HG03066 (cell line): ENCODE data around the gene GRIA4.
"Not testable (repeated sequence)": the region's sequence is repeated elsewhere in the genome, so short reads cannot be mapped to it uniquely, and the experiment has no call there.

Source experiments
- ATAC-seq: cut with Tn5 transposase; IDR thresholded peaks from one replicate; pipeline ENCODE4 v1.9.1; 2021; ENCODE audit warnings: low read depth; ENCODE audit not compliant: unreplicated experiment

Gene GRIA4

GRCh38 chr11:105852403-105852802, 242.5 kb downstream of the GRIA4 start:
- no peak for ATAC-seq

- no peak for ATAC-seq
Observed at GRCh38 chr11:105854269-105854668, 244.4 kb downstream of the GRIA4 start.

DNA sequence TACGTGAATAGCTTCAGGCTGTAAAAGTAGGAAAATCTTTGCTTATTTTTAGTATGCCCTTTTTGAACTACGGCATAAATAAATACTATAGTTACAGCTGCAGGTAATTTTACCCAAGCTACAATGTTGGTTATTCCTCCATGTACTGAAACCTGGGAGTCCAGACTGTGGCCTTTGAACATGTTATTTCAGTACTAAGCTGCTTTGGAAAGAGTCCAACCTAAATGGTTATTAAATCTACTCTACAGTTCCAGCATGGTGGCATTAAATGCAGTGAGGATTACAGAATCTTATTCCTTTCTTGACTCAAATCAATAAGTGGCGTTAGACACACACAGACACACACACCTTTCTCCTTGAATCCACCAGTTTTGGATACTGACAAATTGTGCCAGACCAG, 247.1 kb downstream of the GRIA4 start:
- ATAC-seq: no peak

DNA sequence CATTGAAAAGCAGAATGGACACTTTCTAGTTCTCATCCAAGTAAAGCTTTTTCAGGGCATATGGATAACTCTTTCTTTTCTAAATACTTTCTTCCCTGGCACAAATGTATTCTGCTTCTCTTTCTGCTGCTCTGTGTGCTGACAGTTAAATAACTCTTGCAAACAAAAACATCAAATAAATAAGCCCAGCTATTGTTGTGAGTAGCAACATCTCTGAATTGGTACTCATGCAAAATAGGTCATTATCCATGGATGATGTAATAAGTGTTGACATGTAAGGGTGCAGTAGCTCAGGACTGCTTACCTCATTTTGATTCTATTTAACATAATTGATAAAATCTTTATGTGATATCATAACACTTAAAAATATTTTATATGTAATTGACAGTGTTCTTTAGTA, 247.9 kb downstream of the GRIA4 start:
- no peak for ATAC-seq

- ATAC-seq: no peak
Observed at GRCh38 chr11:105858841-105859240, 249.0 kb downstream of the GRIA4 start.

- ATAC-seq: no peak
Observed at GRCh38 chr11:105860105-105860504, 250.2 kb downstream of the GRIA4 start.

DNA sequence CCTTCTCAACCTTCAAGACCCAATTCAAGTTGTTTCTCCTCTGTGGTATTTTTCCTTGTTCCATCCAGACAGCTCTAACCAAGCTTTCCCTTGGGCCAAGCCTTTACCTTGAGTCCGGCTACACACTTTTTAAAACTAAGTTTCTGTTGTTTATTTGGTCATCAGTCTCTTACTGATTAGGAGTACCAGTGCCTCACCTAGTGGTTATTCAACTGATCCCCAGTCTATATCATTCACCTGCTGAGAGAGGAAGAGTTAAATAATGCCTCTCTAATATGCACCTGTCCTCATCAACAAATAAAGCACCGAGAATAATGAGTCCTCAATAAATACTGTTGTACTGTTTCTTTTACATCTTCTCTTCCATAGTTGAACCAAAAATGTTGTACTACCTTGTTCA, 251.4 kb downstream of the GRIA4 start:
- ATAC-seq: no peak

DNA sequence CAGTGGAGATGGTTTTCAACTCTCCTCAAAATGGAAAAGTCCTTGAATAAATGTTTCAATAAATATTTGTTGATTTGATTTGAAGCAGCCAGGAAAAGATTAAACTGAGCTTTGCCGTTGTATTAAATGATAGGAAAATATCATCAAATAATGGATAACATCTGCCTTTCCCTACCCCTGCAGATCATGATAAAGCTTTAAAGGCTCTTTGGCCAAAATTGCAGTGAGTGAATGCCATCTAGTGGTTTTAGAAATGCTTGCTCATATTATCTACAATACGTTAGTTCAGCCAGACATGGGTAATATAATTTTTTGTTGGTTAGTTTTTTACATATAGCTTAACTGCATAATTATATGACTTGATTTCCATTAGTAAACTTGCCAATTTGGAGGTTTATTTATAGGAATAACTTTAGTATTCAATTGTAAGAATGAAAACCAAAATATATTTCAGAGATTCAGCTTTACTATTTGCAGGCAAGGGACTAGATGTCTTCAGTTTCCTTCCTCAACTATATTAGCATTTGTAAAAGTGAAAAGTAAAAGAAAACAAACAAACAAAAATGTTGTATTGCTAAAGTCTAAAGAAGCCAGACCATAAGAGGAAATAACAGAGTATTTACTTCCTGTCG, 253.0 kb downstream of the GRIA4 start:
- ATAC-seq: no peak

DNA sequence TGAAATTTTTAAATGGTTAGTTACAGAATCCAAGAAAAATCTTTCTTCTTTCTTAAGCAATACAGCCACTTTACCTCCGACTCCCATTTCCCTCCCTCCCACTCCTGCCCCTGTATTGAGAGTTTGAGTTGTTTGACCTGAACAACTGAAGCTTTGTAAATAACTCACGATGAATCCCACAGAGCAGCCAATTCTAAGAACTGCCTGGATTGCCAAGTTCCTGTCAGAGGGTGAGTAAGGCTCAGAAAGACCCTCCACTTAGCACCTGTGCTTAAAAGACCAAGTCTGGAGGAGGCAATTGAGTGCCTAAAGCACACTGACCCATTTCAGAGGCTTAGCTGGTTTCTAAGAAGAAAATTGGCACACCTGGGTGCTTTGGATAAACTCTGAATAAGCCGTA, 253.7 kb downstream of the GRIA4 start:
- no peak for ATAC-seq

DNA sequence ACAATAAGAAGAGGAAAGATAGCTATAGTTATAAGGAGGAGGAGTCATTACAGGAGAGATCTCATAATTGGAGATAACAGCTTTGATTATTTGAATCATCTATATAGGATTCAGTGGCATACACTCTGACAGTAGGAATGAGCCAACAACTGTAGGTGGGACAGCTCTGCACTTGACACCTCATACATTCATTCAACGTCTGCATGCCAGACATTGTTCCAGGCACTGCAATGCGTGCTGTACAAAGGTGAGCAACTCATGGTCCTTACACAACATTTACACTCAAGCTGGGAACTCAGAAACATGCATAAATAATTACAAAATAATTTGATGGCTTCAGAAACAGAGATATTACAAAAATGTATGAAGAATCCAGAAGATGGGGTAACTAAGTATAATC, 257.9 kb downstream of the GRIA4 start:
- ATAC-seq: no peak

DNA sequence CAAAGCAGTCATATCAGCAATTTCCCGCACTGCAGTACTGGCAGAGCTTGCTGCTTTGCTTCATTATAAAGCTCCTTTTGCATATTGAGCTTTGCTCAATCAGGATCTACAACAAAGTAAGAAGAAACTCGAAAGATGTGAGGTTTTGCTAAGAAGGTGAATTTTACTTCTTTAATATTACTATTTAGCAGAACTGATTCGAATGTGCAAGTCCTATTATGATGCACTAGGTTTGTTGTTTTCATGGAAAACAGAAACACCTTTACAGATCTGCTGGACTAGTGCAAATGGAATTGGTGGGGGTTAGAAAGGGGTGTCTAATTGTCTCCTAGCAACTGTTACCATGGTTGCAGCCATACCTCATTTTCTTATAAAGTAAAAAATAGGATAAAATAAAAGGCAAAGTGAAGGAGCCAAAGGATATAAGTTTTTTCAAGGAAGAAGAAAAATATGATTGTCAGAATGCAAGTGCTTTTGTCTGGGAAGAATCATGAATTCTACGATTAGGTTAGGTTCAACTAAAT, 259.0 kb downstream of the GRIA4 start:
- no peak for ATAC-seq

- ATAC-seq: no peak
Observed at GRCh38 chr11:105870516-105871113, 260.7 kb downstream of the GRIA4 start.

- ATAC-seq: no peak
Observed at GRCh38 chr11:105878510-105878909, 268.6 kb downstream of the GRIA4 start.

GRCh38 chr11:105878927-105879326, 269.1 kb downstream of the GRIA4 start:
- not testable (repeated sequence) for ATAC-seq

DNA sequence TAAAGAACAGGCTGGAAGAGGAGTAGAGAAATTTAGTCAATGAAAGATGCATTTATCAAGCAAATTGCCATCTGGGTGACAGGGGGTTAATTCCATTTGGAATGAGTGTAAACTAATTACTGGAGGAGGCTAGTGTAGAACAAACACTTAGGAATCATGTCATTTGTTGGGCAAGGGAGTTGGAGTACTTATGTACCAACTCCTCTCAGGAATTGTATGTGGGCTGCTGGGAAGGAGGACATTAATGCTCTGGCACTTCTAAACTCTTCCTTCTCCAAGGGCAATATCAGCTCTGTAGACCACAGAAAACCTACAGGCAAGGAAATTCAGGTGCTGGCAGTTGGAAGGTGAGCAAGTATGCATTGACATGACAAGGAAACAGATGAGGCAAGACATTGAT, 271.2 kb downstream of the GRIA4 start:
- ATAC-seq: no peak

DNA sequence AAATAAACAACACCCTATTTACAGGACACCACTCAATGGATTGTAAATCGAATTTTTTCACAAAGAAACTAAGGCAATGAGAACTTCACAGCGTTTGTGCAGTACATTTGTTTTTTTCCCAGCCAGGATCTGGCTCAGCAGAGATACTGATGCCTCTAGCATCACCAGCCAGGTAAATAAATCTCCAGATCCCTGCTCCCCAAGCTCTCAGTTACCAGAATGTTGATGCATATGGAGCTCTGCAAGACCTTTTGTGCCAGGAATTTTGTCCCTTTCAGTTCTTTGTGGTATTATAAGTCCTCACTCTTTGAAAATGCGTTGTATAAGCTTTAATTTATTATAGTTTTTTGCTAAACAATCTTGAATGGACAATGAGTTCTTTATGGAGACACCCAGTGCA, 274.6 kb downstream of the GRIA4 start:
- ATAC-seq: no peak

DNA sequence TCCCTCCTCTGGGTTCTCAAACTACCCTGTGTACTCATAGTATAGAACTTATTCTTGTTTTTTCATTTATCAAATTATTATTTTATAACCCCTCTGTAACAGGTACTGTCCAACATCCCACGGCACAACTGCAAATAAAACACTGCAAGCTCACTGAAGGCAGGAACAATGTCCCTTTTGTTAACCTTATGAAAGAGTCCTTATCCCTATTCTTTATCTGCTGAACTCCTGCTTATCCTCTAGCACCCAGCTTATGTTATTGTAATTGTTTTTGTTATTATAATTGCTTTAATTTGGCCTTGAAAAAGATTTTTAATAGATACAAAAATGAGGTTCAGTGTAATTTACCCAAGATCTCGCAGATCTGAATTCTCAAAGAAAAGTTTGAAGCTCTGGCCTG, 281.8 kb downstream of the GRIA4 start:
- ATAC-seq: no peak

GRCh38 chr11:105897161-105897560, 287.3 kb downstream of the GRIA4 start:
- ATAC-seq: no peak

- no peak for ATAC-seq
Observed at GRCh38 chr11:105899772-105900171, 289.9 kb downstream of the GRIA4 start.

DNA sequence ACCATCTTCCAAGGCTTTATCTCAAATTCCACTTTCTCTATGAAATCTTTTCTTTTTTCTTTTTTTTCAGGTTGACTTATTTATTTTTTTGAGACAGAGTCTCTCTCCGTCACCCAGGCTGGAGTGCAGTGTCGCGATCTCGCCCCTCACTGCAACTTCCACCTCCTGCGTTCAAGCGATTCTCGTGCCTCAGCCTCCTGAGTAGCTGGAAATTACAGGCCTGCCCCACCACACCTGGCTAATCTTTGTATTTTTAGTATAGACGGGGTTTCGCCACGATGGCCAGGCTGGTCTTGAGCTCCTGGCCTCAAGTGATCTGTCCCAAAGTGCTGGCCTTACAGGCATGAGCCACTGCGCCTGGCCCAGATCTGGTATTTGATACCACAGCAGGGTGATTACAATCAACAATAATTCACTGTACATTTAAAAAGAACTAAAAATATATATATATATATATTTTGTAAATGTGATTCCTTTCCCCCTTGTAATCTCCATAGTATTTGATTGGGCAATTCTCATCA, 290.7 kb downstream of the GRIA4 start:
- ATAC-seq: no peak

- no peak for ATAC-seq
Observed at GRCh38 chr11:105903113-105903512, 293.2 kb downstream of the GRIA4 start.

- no peak for ATAC-seq
Observed at GRCh38 chr11:105906517-105906916, 296.6 kb downstream of the GRIA4 start.
